ENCODE results near the gene ABTB2.

ABTB2 gene

GRCh38 chr11:34311126-34311525 lies 46.7 kb downstream of the ABTB2 start:
- H3K27me3 ChIP-seq (ENCODE audit: control insufficient read depth in 3 of 3, insufficient read depth in 3 of 3, low read depth in 1 of 3, low read length in 3 of 3): no peaks in the 10 kb centered on the region
- no peaks in the 10 kb centered on the region for H3K79me1 ChIP-seq (ENCODE audit: low read depth, low read length)
- H3K14ac ChIP-seq (ENCODE audit: low read length): no peak overlapping the region
- no peak overlapping the region for H2BK12ac ChIP-seq (ENCODE audit: low read length)
- H3K4ac ChIP-seq (ENCODE audit: low read length): no peak overlapping the region
- H2BK15ac ChIP-seq (ENCODE audit: low read length): no peak overlapping the region
- no peaks in the 10 kb centered on the region for H3K9me3 ChIP-seq (replicated peaks in 1 of 2; ENCODE audit: control insufficient read depth in 2 of 2, insufficient read depth in 1 of 2, low read depth in 1 of 2, low read length in 2 of 2)
- no peak overlapping the region for H3K4me2 ChIP-seq (ENCODE audit: insufficient read depth, low read length, poor library complexity, severe bottlenecking)
- no peak overlapping the region for H3K27ac ChIP-seq (replicated peaks; ENCODE audit: low read length)
- H3K23ac ChIP-seq (ENCODE audit: low read depth, low read length, poor library complexity): no peak overlapping the region
- H3K36me3 ChIP-seq (replicated peaks in 1 of 2; ENCODE audit: control insufficient read depth in 2 of 2, insufficient read depth in 2 of 2, low read length in 2 of 2): no peaks in the 10 kb centered on the region
- H3K18ac ChIP-seq (ENCODE audit: low read length): no peak overlapping the region
- WGBS, 2 donors (ENCODE audit: extremely low coverage in 2 of 2, insufficient read length in 2 of 2, insufficient replicate concordance in 1 of 2): no CpG with 5 or more reads among the region's 4 CpGs
- H3K4me3 ChIP-seq (ENCODE audit: low read length in 2 of 2): no peak overlapping the region
- no peak overlapping the region for H3K9ac ChIP-seq (ENCODE audit: low read depth, low read length, poor library complexity)
- no peak overlapping the region for H4K91ac ChIP-seq (ENCODE audit: low read depth, low read length, poor library complexity)
- no peak for DNase-seq (ENCODE audit: low spot score)
- H2BK5ac ChIP-seq (ENCODE audit: low read length): no peak overlapping the region
- no peak overlapping the region for H2BK120ac ChIP-seq (ENCODE audit: low read depth, low read length)
- no peak overlapping the region for H2AK5ac ChIP-seq (ENCODE audit: low read depth, low read length)
- no peak overlapping the region for H4K8ac ChIP-seq (ENCODE audit: low read depth, low read length)
- H2AFZ ChIP-seq (ENCODE audit: low read length): no peak overlapping the region
- H3K4me1 ChIP-seq (ENCODE audit: control insufficient read depth in 2 of 2, insufficient read depth in 1 of 2, low read depth in 1 of 2, low read length in 2 of 2): peaks cover 2 to 3% of the 10 kb centered on the region in 2 donors

- no peak overlapping the region for H3K18ac ChIP-seq (ENCODE audit: low read length)
- H2BK15ac ChIP-seq (ENCODE audit: low read length): no peak overlapping the region
- H2BK12ac ChIP-seq (ENCODE audit: low read length): no peak overlapping the region
- no peaks in the 10 kb centered on the region for H3K4me1 ChIP-seq (ENCODE audit: control insufficient read depth in 2 of 2, insufficient read depth in 1 of 2, low read depth in 1 of 2, low read length in 2 of 2)
- no peak overlapping the region for H3K9ac ChIP-seq (ENCODE audit: low read depth, low read length, poor library complexity)
- H3K4me2 ChIP-seq (ENCODE audit: insufficient read depth, low read length, poor library complexity, severe bottlenecking): no peak overlapping the region
- H2BK120ac ChIP-seq (ENCODE audit: low read depth, low read length): no peak overlapping the region
- H4K8ac ChIP-seq (ENCODE audit: low read depth, low read length): no peak overlapping the region
- no peak for DNase-seq (ENCODE audit: low spot score)
- no peak overlapping the region for H4K91ac ChIP-seq (ENCODE audit: low read depth, low read length, poor library complexity)
- no peak overlapping the region for H2AFZ ChIP-seq (ENCODE audit: low read length)
- H3K14ac ChIP-seq (ENCODE audit: low read length): no peak overlapping the region
- no peak overlapping the region for H3K4me3 ChIP-seq (ENCODE audit: low read length in 2 of 2)
- no peaks in the 10 kb centered on the region for H3K79me1 ChIP-seq (ENCODE audit: low read depth, low read length)
- H3K36me3 ChIP-seq (replicated peaks in 1 of 2; ENCODE audit: control insufficient read depth in 2 of 2, insufficient read depth in 2 of 2, low read length in 2 of 2): no peaks in the 10 kb centered on the region
- no peak overlapping the region for H3K4ac ChIP-seq (ENCODE audit: low read length)
- H3K27me3 ChIP-seq (ENCODE audit: control insufficient read depth in 3 of 3, insufficient read depth in 3 of 3, low read depth in 1 of 3, low read length in 3 of 3): no peaks in the 10 kb centered on the region
- no peak overlapping the region for H2BK5ac ChIP-seq (ENCODE audit: low read length)
- H3K9me3 ChIP-seq (replicated peaks in 1 of 2; ENCODE audit: control insufficient read depth in 2 of 2, insufficient read depth in 1 of 2, low read depth in 1 of 2, low read length in 2 of 2): no peaks in the 10 kb centered on the region
- no CpG with 5 or more reads among the region's 6 CpGs for WGBS, 2 donors (ENCODE audit: extremely low coverage in 2 of 2, insufficient read length in 2 of 2, insufficient replicate concordance in 1 of 2)
- H3K27ac ChIP-seq (replicated peaks; ENCODE audit: low read length): no peak overlapping the region
- H3K23ac ChIP-seq (ENCODE audit: low read depth, low read length, poor library complexity): no peak overlapping the region
- no peak overlapping the region for H2AK5ac ChIP-seq (ENCODE audit: low read depth, low read length)
Measured at GRCh38 chr11:34309965-34310364, 47.8 kb downstream of the ABTB2 start.

GRCh38 chr11:34308913-34309585 lies 48.8 kb downstream of the ABTB2 start:
- Histone ChIP-seq H3K14ac (ENCODE audit: low read length) (no peak overlapping the region), H2AK5ac (ENCODE audit: low read depth, low read length) (no peak overlapping the region), H3K23ac (ENCODE audit: low read depth, low read length, poor library complexity) (no peak overlapping the region), H3K18ac (ENCODE audit: low read length) (no peak overlapping the region), H2BK5ac (ENCODE audit: low read length) (no peak overlapping the region), H2AFZ (ENCODE audit: low read length) (no peak overlapping the region), H3K79me1 (ENCODE audit: low read depth, low read length) (no peaks in the 10 kb centered on the region), H2BK120ac (ENCODE audit: low read depth, low read length) (no peak overlapping the region), H3K4me3 (ENCODE audit: low read length in 2 of 2) (no peak overlapping the region), H4K91ac (ENCODE audit: low read depth, low read length, poor library complexity) (no peak overlapping the region), H3K9ac (ENCODE audit: low read depth, low read length, poor library complexity) (no peak overlapping the region), H3K27me3 (ENCODE audit: control insufficient read depth in 3 of 3, insufficient read depth in 3 of 3, low read depth in 1 of 3, low read length in 3 of 3) (no peaks in the 10 kb centered on the region), H3K27ac (replicated peaks; ENCODE audit: low read length) (no peak overlapping the region), H3K36me3 (replicated peaks in 1 of 2; ENCODE audit: control insufficient read depth in 2 of 2, insufficient read depth in 2 of 2, low read length in 2 of 2) (no peaks in the 10 kb centered on the region), H3K4ac (ENCODE audit: low read length) (no peak overlapping the region), H3K4me1 (ENCODE audit: control insufficient read depth in 2 of 2, insufficient read depth in 1 of 2, low read depth in 1 of 2, low read length in 2 of 2) (no peaks in the 10 kb centered on the region), H3K9me3 (replicated peaks in 1 of 2; ENCODE audit: control insufficient read depth in 2 of 2, insufficient read depth in 1 of 2, low read depth in 1 of 2, low read length in 2 of 2) (no peaks in the 10 kb centered on the region), H2BK12ac (ENCODE audit: low read length) (no peak overlapping the region), H3K4me2 (ENCODE audit: insufficient read depth, low read length, poor library complexity, severe bottlenecking) (no peak overlapping the region), H2BK15ac (ENCODE audit: low read length) (no peak overlapping the region), H4K8ac (ENCODE audit: low read depth, low read length) (no peak overlapping the region)
- no peak for DNase-seq (ENCODE audit: low spot score)
- no CpG with 5 or more reads among the region's 8 CpGs for WGBS, 2 donors (ENCODE audit: extremely low coverage in 2 of 2, insufficient read length in 2 of 2, insufficient replicate concordance in 1 of 2)

- Histone ChIP-seq H2BK120ac (ENCODE audit: low read depth, low read length) (no peak overlapping the region), H3K4me3 (ENCODE audit: low read length in 2 of 2) (no peak overlapping the region), H4K8ac (ENCODE audit: low read depth, low read length) (no peak overlapping the region), H2BK12ac (ENCODE audit: low read length) (no peak overlapping the region), H3K14ac (ENCODE audit: low read length) (no peak overlapping the region), H2BK15ac (ENCODE audit: low read length) (no peak overlapping the region), H3K9me3 (replicated peaks in 1 of 2; ENCODE audit: control insufficient read depth in 2 of 2, insufficient read depth in 1 of 2, low read depth in 1 of 2, low read length in 2 of 2) (no peaks in the 10 kb centered on the region), H3K9ac (ENCODE audit: low read depth, low read length, poor library complexity) (no peak overlapping the region), H3K4me1 (ENCODE audit: control insufficient read depth in 2 of 2, insufficient read depth in 1 of 2, low read depth in 1 of 2, low read length in 2 of 2) (no peaks in the 10 kb centered on the region), H2AFZ (ENCODE audit: low read length) (no peak overlapping the region), H3K4ac (ENCODE audit: low read length) (no peak overlapping the region), H3K27me3 (ENCODE audit: control insufficient read depth in 3 of 3, insufficient read depth in 3 of 3, low read depth in 1 of 3, low read length in 3 of 3) (no peaks in the 10 kb centered on the region), H4K91ac (ENCODE audit: low read depth, low read length, poor library complexity) (no peak overlapping the region), H2BK5ac (ENCODE audit: low read length) (no peak overlapping the region), H3K4me2 (ENCODE audit: insufficient read depth, low read length, poor library complexity, severe bottlenecking) (no peak overlapping the region), H3K36me3 (replicated peaks in 1 of 2; ENCODE audit: control insufficient read depth in 2 of 2, insufficient read depth in 2 of 2, low read length in 2 of 2) (no peaks in the 10 kb centered on the region), H3K23ac (ENCODE audit: low read depth, low read length, poor library complexity) (no peak overlapping the region), H2AK5ac (ENCODE audit: low read depth, low read length) (no peak overlapping the region), H3K18ac (ENCODE audit: low read length) (no peak overlapping the region), H3K27ac (replicated peaks; ENCODE audit: low read length) (no peak overlapping the region), H3K79me1 (ENCODE audit: low read depth, low read length) (no peaks in the 10 kb centered on the region)
- DNase-seq (ENCODE audit: low spot score): no peak
- no CpG with 5 or more reads among the region's 7 CpGs for WGBS, 2 donors (ENCODE audit: extremely low coverage in 2 of 2, insufficient read length in 2 of 2, insufficient replicate concordance in 1 of 2)
Measured at GRCh38 chr11:34308049-34308912, 49.5 kb downstream of the ABTB2 start.
